ENCODE data around the gene ARHGEF38. TPM values are rescaled to one million over a fixed set of nuclear protein-coding genes. Genes with fewer than 3 reads are reported as not detected.

Gene ARHGEF38, protein sequence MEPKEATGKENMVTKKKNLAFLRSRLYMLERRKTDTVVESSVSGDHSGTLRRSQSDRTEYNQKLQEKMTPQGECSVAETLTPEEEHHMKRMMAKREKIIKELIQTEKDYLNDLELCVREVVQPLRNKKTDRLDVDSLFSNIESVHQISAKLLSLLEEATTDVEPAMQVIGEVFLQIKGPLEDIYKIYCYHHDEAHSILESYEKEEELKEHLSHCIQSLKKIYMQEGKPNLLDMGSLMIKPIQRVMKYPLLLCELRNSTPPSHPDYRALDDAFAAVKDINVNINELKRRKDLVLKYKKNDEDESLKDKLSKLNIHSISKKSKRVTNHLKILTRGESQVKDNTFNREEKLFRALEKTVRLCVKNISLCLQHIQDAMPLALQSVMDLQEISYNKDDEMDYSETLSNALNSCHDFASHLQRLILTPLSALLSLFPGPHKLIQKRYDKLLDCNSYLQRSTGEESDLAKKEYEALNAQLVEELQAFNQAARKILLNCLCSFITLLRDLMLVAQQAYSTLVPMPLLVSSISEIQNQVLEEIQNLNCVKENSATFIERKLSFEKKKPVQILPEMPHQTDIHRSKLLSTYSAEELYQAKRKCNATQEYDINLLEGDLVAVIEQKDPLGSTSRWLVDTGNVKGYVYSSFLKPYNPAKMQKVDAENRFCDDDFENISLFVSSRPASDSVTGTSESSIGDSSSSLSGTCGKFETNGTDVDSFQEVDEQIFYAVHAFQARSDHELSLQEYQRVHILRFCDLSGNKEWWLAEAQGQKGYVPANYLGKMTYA
- 1.6 and 1.8 TPM in 2 replicates for total RNA-seq
- long read RNA-seq, full-length matches to known transcripts, result 1 of 7 reads
- long read RNA-seq, partial matches to known transcripts, result 2 of 7 reads
- long read RNA-seq, other reads (novel, unspliced or antisense), result 4 of 7 reads

DNA sequence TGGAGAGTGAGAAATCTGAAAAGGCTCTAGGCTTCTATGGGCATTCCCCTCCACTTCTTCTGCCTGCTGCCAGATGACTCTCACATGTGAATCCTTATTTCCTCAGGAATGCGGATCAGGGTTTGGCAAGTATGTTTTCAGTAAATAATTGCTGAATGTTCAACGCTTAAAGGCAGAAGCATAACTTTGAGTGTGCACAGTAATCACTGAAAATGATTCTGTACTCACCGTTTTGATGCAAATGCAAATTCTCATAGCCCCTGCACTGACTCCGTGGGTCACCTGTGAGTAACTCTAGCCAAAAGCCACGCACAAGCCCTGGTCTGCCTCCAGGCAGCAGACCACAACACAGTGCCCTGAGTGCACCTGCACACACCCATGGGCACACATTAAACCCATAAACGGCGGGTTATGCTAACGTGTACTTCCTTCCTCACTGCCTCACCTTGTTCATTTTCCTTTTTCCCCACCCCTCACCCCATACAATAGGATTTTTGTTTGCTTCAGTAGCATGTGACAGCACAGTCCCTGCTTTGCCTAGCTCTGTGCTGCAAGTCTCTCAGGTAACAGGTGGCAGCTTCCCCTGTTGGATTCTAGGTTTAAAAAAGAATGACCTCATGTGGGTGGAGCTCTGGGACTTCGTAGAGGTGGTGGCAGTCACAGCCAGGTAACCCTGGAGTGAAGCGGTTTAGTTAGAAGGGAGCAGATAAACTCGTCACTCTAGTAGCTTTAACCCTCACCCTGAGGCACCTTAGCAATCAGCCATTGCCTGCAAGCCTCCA, at the start of gene ARHGEF38:
Gene ARHGEF38 (plus strand): TSS at position 656 of the 782 bp plus-strand sequence. CDS start 146 bp downstream, outside the sequence.
- H3K4me1 Mint-ChIP-seq (ENCODE audit: low read depth), result peaks cover 37% of the 10 kb centered on the region
- no peaks in the 10 kb centered on the region for H3K9me3 Mint-ChIP-seq (ENCODE audit: low read depth)
- peak; percentile 29 for DNase-seq (ENCODE audit: low spot score, unreplicated experiment)
- no peaks in the 10 kb centered on the region for H3K27me3 Mint-ChIP-seq
- H3K36me3 Mint-ChIP-seq (ENCODE audit: insufficient read depth), result no peaks in the 10 kb centered on the region
- peak within 1 kb of the TSS; percentile 30 for H3K4me3 Mint-ChIP-seq (ENCODE audit: low read depth)
- TF ChIP-seq, protein P1, sequence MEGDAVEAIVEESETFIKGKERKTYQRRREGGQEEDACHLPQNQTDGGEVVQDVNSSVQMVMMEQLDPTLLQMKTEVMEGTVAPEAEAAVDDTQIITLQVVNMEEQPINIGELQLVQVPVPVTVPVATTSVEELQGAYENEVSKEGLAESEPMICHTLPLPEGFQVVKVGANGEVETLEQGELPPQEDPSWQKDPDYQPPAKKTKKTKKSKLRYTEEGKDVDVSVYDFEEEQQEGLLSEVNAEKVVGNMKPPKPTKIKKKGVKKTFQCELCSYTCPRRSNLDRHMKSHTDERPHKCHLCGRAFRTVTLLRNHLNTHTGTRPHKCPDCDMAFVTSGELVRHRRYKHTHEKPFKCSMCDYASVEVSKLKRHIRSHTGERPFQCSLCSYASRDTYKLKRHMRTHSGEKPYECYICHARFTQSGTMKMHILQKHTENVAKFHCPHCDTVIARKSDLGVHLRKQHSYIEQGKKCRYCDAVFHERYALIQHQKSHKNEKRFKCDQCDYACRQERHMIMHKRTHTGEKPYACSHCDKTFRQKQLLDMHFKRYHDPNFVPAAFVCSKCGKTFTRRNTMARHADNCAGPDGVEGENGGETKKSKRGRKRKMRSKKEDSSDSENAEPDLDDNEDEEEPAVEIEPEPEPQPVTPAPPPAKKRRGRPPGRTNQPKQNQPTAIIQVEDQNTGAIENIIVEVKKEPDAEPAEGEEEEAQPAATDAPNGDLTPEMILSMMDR (IDR thresholded peaks at IDR 0.05; ENCODE audit: unreplicated experiment), result no peak
- H3K27ac Mint-ChIP-seq, result peak within 1 kb of the TSS; percentile 96

DNA sequence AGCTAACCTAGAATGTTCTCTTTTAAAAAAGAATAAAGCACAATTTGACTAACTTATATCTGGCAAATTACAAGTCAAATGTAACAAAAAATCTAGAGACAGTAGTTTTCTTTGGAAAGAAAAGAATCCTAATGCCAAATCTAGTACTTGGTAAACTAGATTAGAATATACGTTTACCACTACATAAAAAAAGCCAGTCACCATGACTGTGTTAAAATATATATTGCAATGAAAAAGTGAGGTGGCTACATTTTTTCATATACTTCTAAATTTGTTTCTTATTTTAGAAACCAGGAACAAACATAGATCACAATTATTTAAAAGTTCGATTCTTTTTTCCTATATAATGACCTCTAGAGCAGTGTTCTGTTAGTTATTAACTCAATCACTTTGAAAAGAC, 48.9 kb upstream of the ARHGEF38 start:
- Mint-ChIP-seq H3K27ac (no peak overlapping the region), H3K27me3 (no peaks in the 10 kb centered on the region), H3K4me1 (ENCODE audit: low read depth) (no peaks in the 10 kb centered on the region), H3K4me3 (ENCODE audit: low read depth) (no peak overlapping the region), H3K9me3 (ENCODE audit: low read depth) (no peaks in the 10 kb centered on the region), H3K36me3 (ENCODE audit: insufficient read depth) (no peaks in the 10 kb centered on the region)
- no peak for DNase-seq (ENCODE audit: low spot score, unreplicated experiment)
- TF ChIP-seq, protein P1 (IDR thresholded peaks at IDR 0.05; ENCODE audit: unreplicated experiment), result no peak

DNA sequence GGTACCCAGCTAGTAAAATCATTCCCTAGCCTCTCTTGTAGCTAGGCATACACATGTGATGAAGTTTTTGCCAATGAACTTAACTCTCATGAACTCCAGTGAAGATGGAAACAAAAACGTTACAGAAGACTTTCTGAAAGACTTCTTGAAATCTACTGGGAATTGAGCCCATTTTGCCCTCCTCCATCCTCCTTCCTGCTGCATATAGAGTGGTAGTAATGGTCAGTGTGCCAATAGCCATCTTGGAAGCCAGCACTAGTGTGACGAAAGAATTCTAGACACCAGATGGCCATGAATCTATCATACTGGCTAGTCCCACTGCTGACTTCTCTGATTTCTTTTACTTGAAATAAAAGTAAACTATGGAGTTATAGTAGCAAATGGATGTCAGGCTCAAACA, 47.7 kb upstream of the ARHGEF38 start:
- H3K4me1 Mint-ChIP-seq (ENCODE audit: low read depth), result no peaks in the 10 kb centered on the region
- no peaks in the 10 kb centered on the region for H3K36me3 Mint-ChIP-seq (ENCODE audit: insufficient read depth)
- no peak for DNase-seq (ENCODE audit: low spot score, unreplicated experiment)
- H3K27me3 Mint-ChIP-seq, result no peaks in the 10 kb centered on the region
- H3K27ac Mint-ChIP-seq, result no peak overlapping the region
- H3K9me3 Mint-ChIP-seq (ENCODE audit: low read depth), result no peaks in the 10 kb centered on the region
- TF ChIP-seq, protein P1 (IDR thresholded peaks at IDR 0.05; ENCODE audit: unreplicated experiment), result no peak
- no peak overlapping the region for H3K4me3 Mint-ChIP-seq (ENCODE audit: low read depth)

DNA sequence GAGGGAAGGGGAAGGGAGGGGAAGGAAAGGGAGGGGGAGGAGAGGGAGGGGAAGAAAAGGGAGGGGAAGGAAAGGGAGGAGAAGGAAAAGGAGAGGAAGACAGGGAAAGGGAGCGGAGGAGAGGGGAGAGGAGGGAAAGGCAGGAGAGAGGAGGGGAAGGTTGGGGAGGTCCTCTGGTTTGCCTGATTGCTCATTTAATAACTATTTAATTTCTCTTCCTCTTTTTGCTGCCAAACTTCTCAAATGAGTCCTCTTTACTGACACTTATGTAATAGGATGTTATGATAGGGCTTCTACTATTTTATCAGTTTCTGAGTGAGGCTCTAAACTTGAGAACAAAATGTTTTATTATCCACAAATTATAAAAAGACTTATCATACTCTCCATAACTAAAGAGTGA, 43.1 kb upstream of the ARHGEF38 start:
- H3K27me3 Mint-ChIP-seq, result no peaks in the 10 kb centered on the region
- H3K4me1 Mint-ChIP-seq (ENCODE audit: low read depth), result no peaks in the 10 kb centered on the region
- TF ChIP-seq, protein P1 (IDR thresholded peaks at IDR 0.05; ENCODE audit: unreplicated experiment), result no peak
- no peak overlapping the region for H3K4me3 Mint-ChIP-seq (ENCODE audit: low read depth)
- DNase-seq (ENCODE audit: low spot score, unreplicated experiment), result no peak
- H3K36me3 Mint-ChIP-seq (ENCODE audit: insufficient read depth), result no peaks in the 10 kb centered on the region
- no peak overlapping the region for H3K27ac Mint-ChIP-seq
- peaks cover 16% of the 10 kb centered on the region for H3K9me3 Mint-ChIP-seq (ENCODE audit: low read depth)

DNA sequence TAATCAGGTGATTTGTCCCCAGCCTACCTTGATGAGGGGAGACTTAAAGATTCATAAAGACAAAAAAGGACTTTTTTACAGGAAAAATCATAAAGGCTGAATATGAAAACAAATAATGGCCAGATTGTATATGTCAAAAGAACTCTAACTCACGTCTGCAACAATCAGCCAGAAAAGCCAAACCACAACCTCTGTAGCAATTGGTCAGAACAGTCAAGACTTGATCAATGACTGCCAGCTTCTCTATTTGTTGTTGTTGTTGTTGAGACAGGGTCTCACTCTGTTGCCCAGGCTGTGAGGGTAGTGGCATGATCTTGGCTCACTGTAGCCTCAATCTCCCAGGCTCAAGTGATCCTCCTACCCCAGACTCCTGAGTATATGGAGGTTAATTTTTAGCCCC, 42.7 kb upstream of the ARHGEF38 start:
- peaks cover 18% of the 10 kb centered on the region for H3K9me3 Mint-ChIP-seq (ENCODE audit: low read depth)
- H3K27ac Mint-ChIP-seq, result no peak overlapping the region
- H3K36me3 Mint-ChIP-seq (ENCODE audit: insufficient read depth), result no peaks in the 10 kb centered on the region
- TF ChIP-seq, protein P1 (IDR thresholded peaks at IDR 0.05; ENCODE audit: unreplicated experiment), result no peak
- no peak overlapping the region for H3K4me3 Mint-ChIP-seq (ENCODE audit: low read depth)
- DNase-seq (ENCODE audit: low spot score, unreplicated experiment), result no peak
- no peaks in the 10 kb centered on the region for H3K4me1 Mint-ChIP-seq (ENCODE audit: low read depth)
- H3K27me3 Mint-ChIP-seq, result no peaks in the 10 kb centered on the region

Data from progenitor cell of endocrine pancreas (in vitro differentiated cells).